BE2C (cell line): ENCODE data around the gene RIC1.

Experiments
- DNase-seq: peaks from one replicate; pipeline ENCODE4 v3.0.0-alpha.2; 2020
- H3K27me3 ChIP-seq: fragments of 250-450 bp; sonication (Bioruptor Pico); 2 replicates; pipeline ENCODE4 v1.5.1; 2020; ENCODE audit warnings: mild to moderate bottlenecking
- H3K36me3 ChIP-seq: fragments of 250-450 bp; sonication (Bioruptor Pico); 2 replicates; pipeline ENCODE4 v1.5.1; 2020; ENCODE audit warnings: mild to moderate bottlenecking
- H3K4me1 ChIP-seq: fragments of 250-450 bp; sonication (Bioruptor Pico); 2 replicates; pipeline ENCODE4 v1.5.1; 2020
- H3K4me3 ChIP-seq: 2 replicates; pipeline ENCODE4 v1.5.1; 2011; ENCODE audit warnings: low read depth, low read length
- H3K9me3 ChIP-seq: fragments of 250-450 bp; sonication (Bioruptor Pico); 2 replicates; pipeline ENCODE4 v1.5.1; 2020
- CTCF ChIP-seq: IDR thresholded peaks from 2 replicates; pipeline ENCODE4 v1.5.1; 2012; ENCODE audit warnings: mild to moderate bottlenecking, low read depth, low read length

RIC1 gene

DNA sequence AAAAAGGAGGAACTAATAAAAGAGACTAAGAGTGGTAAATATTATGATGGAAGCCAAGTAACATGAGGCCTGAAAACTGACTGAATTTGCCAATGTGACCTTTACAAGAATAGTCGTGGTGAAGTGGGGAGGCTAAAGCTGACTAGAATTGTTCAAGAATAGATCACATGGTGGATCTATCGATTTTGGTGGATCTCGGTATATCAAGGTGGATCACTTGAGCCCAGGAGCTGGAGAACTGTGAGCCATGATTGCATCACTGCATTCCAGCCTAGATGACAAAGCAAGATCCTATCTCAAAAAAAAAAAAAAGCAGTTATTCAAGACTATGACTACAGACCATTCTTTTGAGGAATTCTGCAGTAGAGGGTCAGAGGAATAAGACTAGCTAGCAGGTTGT is 189.0 kb downstream of the RIC1 start:
- no peak for DNase-seq
- Histone ChIP-seq H3K27me3 (no peaks in the 10 kb centered on the region), H3K4me1 (no peaks in the 10 kb centered on the region), H3K9me3 (no peaks in the 10 kb centered on the region), H3K36me3 (no peaks in the 10 kb centered on the region), H3K4me3 (no peak overlapping the region)
- no peak for TF ChIP-seq CTCF

DNA sequence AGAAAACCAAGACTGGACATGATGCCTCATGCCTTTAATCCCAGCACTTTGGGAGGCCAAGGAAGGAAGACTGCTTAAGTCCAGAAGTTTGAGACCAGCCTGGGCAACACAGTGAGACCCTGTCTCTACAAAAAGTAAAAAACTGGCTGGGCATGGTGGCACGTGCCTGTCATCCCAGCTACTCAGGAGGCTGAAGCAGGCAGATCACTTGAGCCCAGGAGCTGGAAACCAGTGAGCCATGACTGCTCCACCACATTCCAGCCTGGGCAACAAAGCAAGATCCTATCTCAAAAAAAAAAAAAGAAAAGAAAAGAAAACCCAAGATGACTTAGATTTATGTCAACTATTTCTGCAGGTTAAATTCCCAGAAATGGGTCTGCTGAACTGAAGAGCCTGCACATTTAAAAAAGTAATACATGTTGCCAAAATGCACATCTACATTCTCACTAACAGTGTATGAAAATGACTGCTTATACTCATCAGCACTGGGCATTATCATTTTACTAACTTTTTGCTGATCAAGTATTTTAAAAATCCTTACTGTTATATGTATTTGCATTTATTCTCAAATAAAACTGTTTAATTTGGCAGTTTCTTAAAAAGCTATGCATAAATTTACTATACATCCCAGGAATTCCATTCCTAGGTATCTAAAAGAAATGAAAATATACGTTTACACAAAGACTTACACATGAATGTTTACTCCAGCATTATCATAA is 189.7 kb downstream of the RIC1 start:
- no peaks in the 10 kb centered on the region for H3K4me1 ChIP-seq
- H3K27me3 ChIP-seq = no peaks in the 10 kb centered on the region
- H3K36me3 ChIP-seq = no peaks in the 10 kb centered on the region
- H3K4me3 ChIP-seq = no peak overlapping the region
- no peaks in the 10 kb centered on the region for H3K9me3 ChIP-seq
- no peak for TF ChIP-seq CTCF
- DNase-seq = no peak

GRCh38 chr9:5819174-5819573 is 190.3 kb downstream of the RIC1 start:
- no peaks in the 10 kb centered on the region for H3K9me3 ChIP-seq
- no peaks in the 10 kb centered on the region for H3K36me3 ChIP-seq
- no peaks in the 10 kb centered on the region for H3K27me3 ChIP-seq
- no peak overlapping the region for H3K4me3 ChIP-seq
- no peak for DNase-seq
- TF ChIP-seq CTCF = no peak
- no peaks in the 10 kb centered on the region for H3K4me1 ChIP-seq

- Histone ChIP-seq H3K4me1 (no peaks in the 10 kb centered on the region), H3K27me3 (no peaks in the 10 kb centered on the region), H3K4me3 (no peak overlapping the region), H3K9me3 (no peaks in the 10 kb centered on the region), H3K36me3 (no peaks in the 10 kb centered on the region)
- DNase-seq = no peak
- TF ChIP-seq CTCF = no peak
Observed at GRCh38 chr9:5820425-5820824, 191.5 kb downstream of the RIC1 start.

DNA sequence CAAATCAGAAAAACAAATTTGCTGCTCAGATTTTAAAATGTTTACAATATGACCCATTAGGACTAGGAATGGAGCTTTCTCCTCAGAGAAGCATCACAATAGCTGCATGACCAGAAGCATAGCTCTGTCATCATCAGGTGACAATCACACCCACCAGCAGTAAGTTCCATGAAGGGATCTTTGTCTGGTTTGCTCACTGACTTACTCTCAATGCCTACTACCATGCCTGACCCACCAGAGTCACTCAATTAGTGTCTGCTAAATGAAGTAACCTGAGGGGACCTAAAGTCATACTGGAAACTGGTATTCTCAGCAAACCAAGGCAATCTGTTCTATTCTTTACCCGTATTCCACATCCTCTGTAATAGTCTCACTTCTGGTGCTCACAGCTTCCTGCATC is 196.3 kb downstream of the RIC1 start:
- H3K27me3 ChIP-seq = no peaks in the 10 kb centered on the region
- no peaks in the 10 kb centered on the region for H3K9me3 ChIP-seq
- H3K4me1 ChIP-seq = no peaks in the 10 kb centered on the region
- no peak for DNase-seq
- TF ChIP-seq CTCF = no peak
- no peaks in the 10 kb centered on the region for H3K36me3 ChIP-seq
- no peak overlapping the region for H3K4me3 ChIP-seq
